Fibroblast of lung (primary cell): ENCODE results near the gene CCL19. TPM values are rescaled to one million over a fixed set of nuclear protein-coding genes. Genes with fewer than 3 reads are reported as not detected.

Experiments
- DNase-seq, 2 donors: peaks; one replicate each; pipeline versions ENCODE4 v3.0.0 to v3.0.0-alpha.2; 2010; ENCODE audit warnings: low read depth in 2 of 2
- H2AFZ ChIP-seq: 2 replicates; pipeline ENCODE4 v1.5.1; 2012; ENCODE audit warnings: low read length, control low read depth, inconsistent platforms
- H3K27ac ChIP-seq: 2 replicates; pipeline ENCODE4 v1.5.1; 2011; ENCODE audit warnings: low read length, control low read depth; ENCODE audit not compliant: insufficient read depth
- H3K27me3 ChIP-seq: 2 replicates; pipeline ENCODE4 v1.5.1; 2011; ENCODE audit warnings: mild to moderate bottlenecking, low read length; ENCODE audit not compliant: control insufficient read depth, insufficient read depth
- H3K36me3 ChIP-seq: 2 replicates; pipeline ENCODE4 v1.5.1; 2011; ENCODE audit warnings: low read length; ENCODE audit not compliant: control insufficient read depth, insufficient read depth
- H3K4me1 ChIP-seq: 2 replicates; pipeline ENCODE4 v1.5.1; 2011; ENCODE audit warnings: low read length; ENCODE audit not compliant: control insufficient read depth, insufficient read depth; ENCODE audit errors: extremely low read depth
- H3K4me2 ChIP-seq: 2 replicates; pipeline ENCODE4 v1.5.1; 2011; ENCODE audit warnings: low read length, control low read depth; ENCODE audit not compliant: insufficient read depth; ENCODE audit errors: extremely low read depth
- H3K4me3 ChIP-seq, 4 experiments: fragments of 200-600 bp in 1 of 4; sonication (generic) in 1 of 4; replicated peaks in 1 of 4; 2 replicates each; pipeline ENCODE4 v1.5.1; 2011 to 2016; ENCODE audit warnings: low read length in 4 of 4, low read depth in 3 of 4, mild to moderate bottlenecking in 3 of 4, control low read depth in 2 of 4, inconsistent platforms in 1 of 4, mixed read lengths in 1 of 4; ENCODE audit not compliant: insufficient read depth in 1 of 4; ENCODE audit errors: control extremely low read depth in 1 of 4
- H3K79me2 ChIP-seq: 2 replicates; pipeline ENCODE4 v1.5.1; 2012; ENCODE audit warnings: mild to moderate bottlenecking, low read length, inconsistent platforms; ENCODE audit not compliant: control insufficient read depth, insufficient read depth
- H3K9ac ChIP-seq: 2 replicates; pipeline ENCODE4 v1.5.1; 2011; ENCODE audit warnings: mild to moderate bottlenecking, low read length, control low read depth; ENCODE audit not compliant: insufficient read depth
- H3K9me3 ChIP-seq: 2 replicates; pipeline ENCODE4 v1.5.1; 2012; ENCODE audit warnings: low read depth, low read length; ENCODE audit not compliant: control insufficient read depth, insufficient read depth
- H4K20me1 ChIP-seq: 2 replicates; pipeline ENCODE4 v1.5.1; 2011; ENCODE audit warnings: low read length; ENCODE audit not compliant: control insufficient read depth, insufficient read depth; ENCODE audit errors: extremely low read depth
- CTCF ChIP-seq, 2 donors: IDR thresholded peaks in 1 of 2; conservative IDR thresholded peaks in 1 of 2; 1 replicate in 1 of 2; 2 replicates in 1 of 2; pipeline ENCODE4 v1.5.1; 2011 to 2012; ENCODE audit warnings: low read length in 2 of 2, control low read depth in 1 of 2, inconsistent platforms in 1 of 2, low read depth in 1 of 2, mild to moderate bottlenecking in 1 of 2
- EZH2 ChIP-seq: IDR thresholded peaks from 2 replicates; pipeline ENCODE4 v1.5.1; 2012; ENCODE audit warnings: low read length, control low read depth, mild to moderate bottlenecking; ENCODE audit errors: missing control alignments
- polyA plus RNA-seq, 2 donors: library from polyadenylated mRNA; depleted of rRNA in 1 of 2; stranded (reverse) in 1 of 2; unstranded in 1 of 2; fragments of >200 nt; gene quantifications; 2 replicates each; pipeline ENCODE4 v1.2.1, GENCODE V29; 2011 to 2012; ENCODE audit warnings: missing spikeins in 1 of 2
- total RNA-seq: library from RNA; depleted of rRNA; stranded (reverse); fragments of >200 nt; gene quantifications from 2 replicates; pipeline ENCODE4 v1.2.1, GENCODE V29; 2014

Gene CCL19
- total and polyA plus RNA-seq, 2 donors (not counting 1 experiment from before 2014, with no cell fraction given) = not detected

GRCh38 chr9:34665381-34666250 is 25.5 kb downstream of the CCL19 start:
- peak overlapping the region; percentile 73 for H2AFZ ChIP-seq
- peak overlapping the region; percentile 93 for H3K4me2 ChIP-seq
- H4K20me1 ChIP-seq = no peaks in the 10 kb centered on the region
- peak overlapping the region; percentile 91 for H3K9ac ChIP-seq
- peak overlapping the region; percentile 99 for H3K27ac ChIP-seq
- TF ChIP-seq EZH2 (no peak), CTCF (conservative IDR thresholded peaks at IDR 0.05 in 1 of 2, IDR thresholded peaks at IDR 0.05 in 1 of 2; ENCODE audit: low read depth in 1 of 2, low read length in 2 of 2) (no peak)
- H3K27me3 ChIP-seq = no peaks in the 10 kb centered on the region
- H3K36me3 ChIP-seq = peaks cover 3% of the 10 kb centered on the region
- peak overlapping the region; percentile 64 to 99 (median 92) for H3K4me3 ChIP-seq
- peaks cover 9% of the 10 kb centered on the region for H3K4me1 ChIP-seq
- H3K79me2 ChIP-seq = peaks cover 17% of the 10 kb centered on the region
- H3K9me3 ChIP-seq = no peaks in the 10 kb centered on the region
- DNase-seq = peak; percentile 91 to 95

GRCh38 chr9:34665067-34665380 is 26.1 kb downstream of the CCL19 start:
- no peaks in the 10 kb centered on the region for H3K27me3 ChIP-seq
- H3K9ac ChIP-seq = peak overlapping the region; percentile 33
- H3K4me1 ChIP-seq = peaks cover 9% of the 10 kb centered on the region
- no peaks in the 10 kb centered on the region for H3K9me3 ChIP-seq
- TF ChIP-seq EZH2 (no peak), CTCF (conservative IDR thresholded peaks at IDR 0.05 in 1 of 2, IDR thresholded peaks at IDR 0.05 in 1 of 2; ENCODE audit: low read depth in 1 of 2, low read length in 2 of 2) (no peak)
- DNase-seq = no peak
- H3K27ac ChIP-seq = peak overlapping the region; percentile 38
- peaks cover 17% of the 10 kb centered on the region for H3K79me2 ChIP-seq
- H4K20me1 ChIP-seq = no peaks in the 10 kb centered on the region
- H3K4me3 ChIP-seq = peak overlapping the region; percentile 51 to 64 (median 64)
- H2AFZ ChIP-seq = peak overlapping the region; percentile 61
- peaks cover 3% of the 10 kb centered on the region for H3K36me3 ChIP-seq
- H3K4me2 ChIP-seq = peak overlapping the region; percentile 89

- TF ChIP-seq CTCF (conservative IDR thresholded peaks at IDR 0.05 in 1 of 2, IDR thresholded peaks at IDR 0.05 in 1 of 2; ENCODE audit: low read depth in 1 of 2, low read length in 2 of 2) (peak; percentile 92 to 97), EZH2 (no peak)
- peak overlapping the region; percentile 64 for H2AFZ ChIP-seq
- H3K27me3 ChIP-seq = no peaks in the 10 kb centered on the region
- H3K4me2 ChIP-seq = peak overlapping the region; percentile 89
- H3K9me3 ChIP-seq = no peaks in the 10 kb centered on the region
- no peaks in the 10 kb centered on the region for H4K20me1 ChIP-seq
- H3K36me3 ChIP-seq = peaks cover 3% of the 10 kb centered on the region
- peak overlapping the region; percentile 33 for H3K9ac ChIP-seq
- peak overlapping the region; percentile 38 for H3K27ac ChIP-seq
- H3K79me2 ChIP-seq = peaks cover 17% of the 10 kb centered on the region
- peak overlapping the region; percentile 51 to 64 (median 64) for H3K4me3 ChIP-seq
- DNase-seq = peak; percentile 53 to 69
- H3K4me1 ChIP-seq = peaks cover 9% of the 10 kb centered on the region
Measured at GRCh38 chr9:34664281-34665066, 26.6 kb downstream of the CCL19 start.
